Activated T-cell treated with anti-CD3 and anti-CD28 coated beads, Interleukin-2, amount 50 U/mL, for 4 hours (primary cell): ENCODE results near the gene ATG4D. TPM values are rescaled to one million over a fixed set of nuclear protein-coding genes. Genes with fewer than 3 reads are reported as not detected.

Experiments used
- ATAC-seq, 2 donors: fragments of 200-7000 bp; cut with Tn5 transposase; one replicate each; pipeline ENCODE4 v1.10.0; 2021
- DNase-seq: peaks from one replicate; pipeline ENCODE4 v3.0.0-alpha.2; 2020
- H3K27me3 Mint-ChIP-seq: one replicate; pipeline ENCODE4 v1.8.0; 2021; ENCODE audit warnings: low read depth, mixed read lengths
- H3K36me3 Mint-ChIP-seq: one replicate; pipeline ENCODE4 v1.8.0; 2022; ENCODE audit warnings: mixed read lengths; ENCODE audit not compliant: insufficient read depth
- H3K4me1 Mint-ChIP-seq: one replicate; pipeline ENCODE4 v1.8.0; 2021; ENCODE audit warnings: low read depth, mixed read lengths
- H3K4me3 Mint-ChIP-seq: one replicate; pipeline ENCODE4 v1.8.0; 2021; ENCODE audit warnings: mild to moderate bottlenecking, moderate library complexity, mixed read lengths
- H3K9me3 Mint-ChIP-seq: one replicate; pipeline ENCODE4 v1.8.0; 2021; ENCODE audit warnings: mixed read lengths
- total RNA-seq, 3 donors: library from RNA; stranded (reverse); gene quantifications; one replicate each; pipeline ENCODE4 v1.2.1, GENCODE V29; 2021

ATG4D gene
- 10 to 100 TPM; 36.3 to 47.1 (median 39.9) TPM for total RNA-seq

DNA sequence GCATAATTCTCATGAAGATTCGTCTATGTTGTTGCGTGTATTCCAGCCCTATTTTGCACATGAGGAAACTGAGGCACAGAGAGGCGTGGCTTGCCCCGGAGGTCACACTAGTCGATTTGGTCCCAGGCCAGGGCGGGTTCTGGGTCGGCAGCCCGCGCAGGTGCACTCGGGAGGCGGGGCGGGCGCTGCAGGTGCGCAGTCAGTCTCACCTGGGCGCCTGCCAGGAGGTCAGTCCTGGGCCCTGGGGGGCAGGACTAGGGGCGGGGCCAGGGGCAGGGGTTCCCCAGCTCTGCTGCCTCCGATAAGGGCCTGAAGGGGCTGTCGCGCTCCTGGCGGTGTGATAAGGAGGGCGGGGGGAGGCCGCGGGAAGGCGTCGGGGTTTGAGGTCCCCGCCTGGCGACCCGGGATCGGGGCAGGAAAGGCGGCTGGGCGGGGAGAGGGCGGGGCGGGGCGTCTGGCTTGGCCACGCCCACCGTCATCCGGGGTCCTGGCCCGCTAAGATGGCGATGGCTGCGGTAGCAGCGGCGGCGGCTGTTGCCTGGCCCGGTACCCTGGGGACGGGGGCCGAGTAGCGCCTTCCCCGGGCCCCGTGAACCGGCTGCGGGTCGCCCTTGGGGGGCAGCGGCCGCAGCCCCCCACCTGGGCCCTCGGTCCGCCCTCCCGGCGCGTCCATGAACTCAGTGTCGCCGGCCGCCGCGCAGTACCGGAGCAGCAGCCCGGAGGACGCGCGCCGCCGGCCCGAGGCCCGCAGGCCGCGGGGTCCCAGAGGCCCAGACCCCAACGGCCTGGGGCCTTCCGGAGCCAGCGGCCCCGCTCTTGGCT, at the start of gene ATG4D:
ATG4D (plus strand) TSS at position 485 of the 822 bp plus-strand sequence; CDS start at position 672, 187 bp downstream.
- ATAC-seq (peak; percentile 91 to 93), DNase-seq (peak; percentile 73)
- Mint-ChIP-seq H3K36me3 (no peaks in the 10 kb centered on the region), H3K4me1 (peaks cover 14% of the 10 kb centered on the region), H3K27me3 (peaks cover 7% of the 10 kb centered on the region), H3K9me3 (no peaks in the 10 kb centered on the region), H3K4me3 (peak within 1 kb of the TSS; percentile 89)

DNA sequence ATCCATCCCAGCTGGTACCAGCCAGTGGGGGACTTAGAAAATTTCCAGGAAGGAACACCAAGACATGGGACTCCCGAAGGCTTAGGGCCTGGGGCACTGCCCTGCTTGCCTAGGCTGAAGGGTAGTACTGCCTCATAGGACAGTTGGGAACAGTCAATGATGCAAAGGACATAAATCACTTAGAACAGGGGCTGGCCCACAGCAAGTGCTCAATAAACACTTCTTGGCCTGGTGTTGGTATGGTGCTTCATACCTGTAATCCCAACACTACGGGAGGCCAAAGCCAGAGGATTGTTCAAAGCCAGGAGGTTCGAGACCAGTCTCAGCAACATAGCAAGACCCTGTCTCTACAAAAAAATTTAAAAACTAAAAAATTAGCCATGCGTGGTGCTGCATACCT, 46.3 kb upstream of the ATG4D start:
- DNase-seq (no peak), ATAC-seq (no peak)
- Mint-ChIP-seq H3K4me3 (no peak overlapping the region), H3K4me1 (peaks cover 34% of the 10 kb centered on the region), H3K36me3 (peaks cover 15% of the 10 kb centered on the region), H3K27me3 (no peaks in the 10 kb centered on the region), H3K9me3 (no peaks in the 10 kb centered on the region)

DNA sequence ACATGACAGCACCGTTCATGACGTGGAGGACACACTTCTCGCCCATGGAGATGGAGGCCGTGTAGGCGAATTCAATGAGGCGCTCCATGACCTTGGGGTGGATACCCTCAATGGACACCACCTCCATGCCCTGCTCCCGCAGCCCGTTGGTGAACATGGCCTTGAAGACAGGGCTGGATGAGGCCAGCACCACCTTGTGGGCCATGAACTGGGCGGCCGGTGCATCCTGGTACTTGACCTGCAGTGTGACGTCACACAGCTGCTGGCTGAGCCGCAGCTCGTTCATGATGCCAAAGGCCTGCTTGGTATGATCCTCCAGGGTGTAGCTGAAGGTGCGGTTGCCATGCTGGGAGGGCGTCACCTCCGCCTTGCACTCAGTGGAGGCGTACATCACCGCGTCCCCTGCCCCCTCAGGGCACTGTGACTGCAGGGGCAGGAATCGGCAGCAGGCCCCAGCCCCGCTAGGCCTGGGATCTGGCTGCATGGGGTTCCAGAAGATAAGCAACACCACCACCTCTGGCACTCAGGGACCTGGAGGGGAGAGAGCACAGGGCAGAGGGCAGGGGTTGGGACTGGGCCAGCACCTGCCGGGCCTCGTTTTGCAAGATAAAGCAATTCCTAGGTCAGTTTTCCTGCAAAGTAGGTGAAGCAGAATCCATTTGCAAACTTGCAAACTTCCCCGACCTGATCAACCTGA, 44.0 kb upstream of the ATG4D start:
- Mint-ChIP-seq H3K27me3 (no peaks in the 10 kb centered on the region), H3K4me3 (peak overlapping the region; percentile 62)
- ATAC-seq = no peak

DNA sequence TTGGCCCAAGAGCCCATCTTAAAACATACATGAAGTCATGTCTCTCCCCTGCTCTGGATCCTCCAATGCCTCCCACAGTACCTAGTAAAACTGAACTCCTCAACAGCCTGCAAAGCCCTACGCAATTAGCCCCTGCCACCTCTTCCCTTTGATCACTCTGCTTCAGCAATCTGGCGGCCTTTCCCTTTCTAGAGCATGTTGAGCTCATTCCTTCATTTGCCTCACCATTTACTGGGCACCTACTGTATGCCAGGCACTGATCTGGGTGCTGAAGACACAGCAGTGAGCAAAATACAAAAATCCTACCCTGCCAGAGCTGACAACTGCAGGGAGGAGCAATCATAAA, 43.5 kb upstream of the ATG4D start:
- Mint-ChIP-seq H3K36me3 (peaks cover 15% of the 10 kb centered on the region), H3K27me3 (no peaks in the 10 kb centered on the region), H3K4me3 (peak overlapping the region; percentile 62), H3K4me1 (peaks cover 38% of the 10 kb centered on the region), H3K9me3 (no peaks in the 10 kb centered on the region)
- ATAC-seq = no peak
- DNase-seq = no peak

More for the DNA sequence above, 44.0 kb upstream of the ATG4D start:
- Mint-ChIP-seq H3K36me3 (peaks cover 15% of the 10 kb centered on the region), H3K4me1 (peaks cover 37% of the 10 kb centered on the region), H3K9me3 (no peaks in the 10 kb centered on the region)
- no peak for DNase-seq

DNA sequence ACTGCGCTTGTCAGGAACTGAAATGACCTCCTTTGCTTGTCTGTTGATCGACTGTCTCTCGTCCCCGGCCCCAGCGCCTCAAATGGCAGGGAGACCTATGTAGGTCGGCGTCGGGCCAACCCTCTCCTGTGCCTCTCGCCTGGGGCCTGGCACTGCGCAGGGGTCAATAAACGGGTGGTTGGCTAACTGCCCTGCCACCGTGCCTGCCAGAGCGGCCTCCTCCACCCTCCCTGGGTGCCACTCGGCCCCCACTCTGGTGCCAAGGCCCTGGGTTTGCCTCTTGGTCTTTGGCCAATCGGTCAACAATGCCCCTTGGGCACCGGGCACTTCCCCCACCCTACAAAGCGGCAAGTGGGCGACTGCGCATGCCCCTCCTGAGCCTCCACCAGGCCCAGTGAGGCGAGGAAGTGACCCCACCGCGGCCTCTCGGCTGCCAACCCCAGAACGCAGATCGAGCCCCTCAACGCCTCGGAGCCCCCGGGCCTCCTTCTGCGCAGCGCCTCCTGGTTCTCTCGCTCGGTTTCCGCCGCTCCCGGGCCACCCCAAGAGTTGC, 41.7 kb upstream of the ATG4D start:
- Mint-ChIP-seq H3K36me3 (peaks cover 15% of the 10 kb centered on the region), H3K9me3 (no peaks in the 10 kb centered on the region), H3K4me3 (peak overlapping the region; percentile 90)

DNA sequence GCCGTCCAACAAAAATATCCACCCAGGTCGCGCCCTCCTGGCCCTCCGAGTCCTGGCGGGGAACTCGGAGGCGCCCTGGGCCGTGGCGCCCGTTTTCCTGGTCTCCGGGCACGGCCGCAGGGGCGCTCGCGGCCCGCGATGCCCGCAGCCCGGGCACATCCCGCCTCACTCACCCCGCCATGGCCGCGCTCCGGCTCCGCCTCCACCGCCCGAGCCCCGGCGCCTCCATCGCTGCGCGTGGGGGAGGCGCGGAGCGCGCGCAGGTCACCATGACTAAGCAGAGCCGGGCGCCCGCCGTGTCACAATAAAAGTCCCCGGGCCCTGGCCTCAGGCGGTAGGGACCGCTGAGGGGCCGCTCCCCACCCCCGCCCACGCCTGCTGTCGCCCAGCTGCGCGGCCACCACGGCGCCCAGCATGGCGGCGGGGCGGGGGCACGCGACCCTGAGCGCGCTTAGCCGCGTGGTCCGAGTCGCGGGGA, 41.1 kb upstream of the ATG4D start:
- peaks cover 39% of the 10 kb centered on the region for H3K4me1 Mint-ChIP-seq
- H3K27me3 Mint-ChIP-seq = no peaks in the 10 kb centered on the region
- DNase-seq (peak; percentile 87), ATAC-seq (peak; percentile 95 to 96)
- peak overlapping the region; percentile 90 for H3K4me3 Mint-ChIP-seq
- H3K36me3 Mint-ChIP-seq = peaks cover 15% of the 10 kb centered on the region
- no peaks in the 10 kb centered on the region for H3K9me3 Mint-ChIP-seq

More for the DNA sequence above, 41.7 kb upstream of the ATG4D start:
- DNase-seq (peak; percentile 33), ATAC-seq (peak; percentile 31 to 42)
- Mint-ChIP-seq H3K4me1 (peaks cover 43% of the 10 kb centered on the region), H3K27me3 (no peaks in the 10 kb centered on the region)

DNA sequence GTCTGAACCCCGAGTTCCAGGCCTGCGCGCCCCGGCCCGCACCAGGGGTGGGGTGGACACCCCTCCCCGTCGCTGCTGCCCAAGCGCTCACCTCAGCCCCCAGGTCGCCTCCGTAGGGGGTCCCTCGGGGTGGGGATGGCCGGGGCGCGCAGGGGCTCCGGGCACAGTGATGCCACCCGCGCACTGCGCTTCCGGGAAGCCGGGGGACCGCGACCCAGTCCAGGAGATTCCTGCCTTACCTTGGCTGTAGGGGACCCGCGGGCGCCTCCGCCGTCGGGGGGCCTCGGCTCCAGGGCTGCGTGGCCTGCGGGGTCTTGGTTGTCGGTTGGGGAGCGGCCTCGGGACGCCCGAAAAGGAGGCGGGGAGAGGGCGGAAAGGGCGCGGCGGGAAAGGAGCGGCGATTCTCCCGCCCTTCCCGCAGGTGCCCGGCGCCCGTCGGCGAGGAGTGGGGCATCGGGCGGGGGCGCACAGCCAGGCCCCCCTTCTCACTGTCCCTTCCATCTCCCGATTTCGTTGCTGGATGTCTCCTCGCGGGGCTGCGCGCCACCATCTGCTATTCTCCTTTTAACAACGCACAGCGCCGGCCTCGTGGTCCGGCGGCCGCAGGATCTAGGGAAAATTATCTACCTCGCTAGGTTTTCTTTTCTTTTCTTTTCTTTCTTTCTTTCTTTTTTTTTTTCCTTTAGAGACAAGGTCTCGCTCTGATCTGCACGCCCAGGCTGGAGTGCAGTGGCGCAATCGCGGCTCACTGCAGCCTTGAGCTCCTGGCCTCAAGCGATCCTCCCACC, 40.5 kb upstream of the ATG4D start, which contains the start of gene KEAP1:
KEAP1 (minus strand) TSS at position 355 of the 788 bp plus-strand sequence. CDS start 3,323 bp downstream, outside the sequence.
- DNase-seq (no peak), ATAC-seq (peak; percentile 39 to 44)
- Mint-ChIP-seq H3K4me1 (peaks cover 39% of the 10 kb centered on the region), H3K36me3 (peaks cover 15% of the 10 kb centered on the region), H3K9me3 (no peaks in the 10 kb centered on the region), H3K27me3 (no peaks in the 10 kb centered on the region), H3K4me3 (peak within 1 kb of the TSS; percentile 90)

DNA sequence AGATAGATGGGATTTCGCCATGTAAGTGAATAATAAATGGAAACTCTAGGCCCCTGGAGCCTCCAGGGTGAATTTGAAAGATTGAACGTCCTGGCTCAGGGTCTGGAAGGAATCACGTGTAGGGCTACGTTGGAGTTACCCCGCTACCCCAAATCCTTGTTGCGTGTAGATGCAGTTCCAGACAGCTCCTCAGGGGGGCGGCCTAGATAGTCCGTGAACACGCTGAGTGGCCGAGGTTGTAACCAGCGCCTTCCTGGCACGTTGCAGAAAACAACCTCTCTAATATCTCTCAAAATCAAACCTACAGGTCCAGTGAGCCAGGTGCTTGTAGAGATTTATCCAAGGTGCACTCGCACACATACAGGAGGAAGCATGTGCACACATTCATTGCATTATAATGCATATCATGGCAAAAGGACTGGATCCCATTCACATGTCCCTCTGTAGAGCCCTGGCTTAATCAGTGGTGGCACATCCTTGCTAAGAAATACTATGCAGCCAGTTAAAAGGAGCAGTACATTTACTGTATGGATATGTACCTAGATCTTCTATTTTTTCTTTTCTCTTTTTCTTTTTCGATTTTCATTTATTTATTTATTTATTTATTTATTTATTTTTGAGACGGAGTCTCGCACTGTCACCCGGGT, 38.0 kb upstream of the ATG4D start:
- ATAC-seq (peak in 1 of 2 donors; percentile 19), DNase-seq (peak; percentile 82)
- Mint-ChIP-seq H3K36me3 (peaks cover 2% of the 10 kb centered on the region), H3K9me3 (no peaks in the 10 kb centered on the region), H3K4me3 (no peak overlapping the region), H3K4me1 (peaks cover 27% of the 10 kb centered on the region), H3K27me3 (no peaks in the 10 kb centered on the region)

DNA sequence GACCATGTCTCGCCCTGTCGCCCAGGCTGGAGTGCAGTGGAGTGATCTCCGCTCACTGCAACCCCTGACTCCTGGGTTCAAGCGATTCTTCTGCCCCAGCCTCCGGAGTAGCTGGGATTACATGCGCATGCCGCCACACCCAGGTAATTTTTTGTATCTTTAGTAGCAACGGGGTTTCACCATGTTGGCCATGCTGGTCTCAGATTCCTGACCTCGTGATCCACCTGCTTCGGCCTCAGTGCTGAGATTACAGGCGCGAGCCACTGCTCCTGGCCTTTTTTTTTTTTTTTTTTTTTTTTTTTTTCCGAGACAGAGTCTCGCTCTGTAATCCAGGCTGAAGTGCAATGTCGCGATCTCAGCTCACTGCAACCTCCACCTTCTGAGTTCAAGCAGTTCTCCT, 35.7 kb upstream of the ATG4D start:
- DNase-seq (no peak), ATAC-seq (no peak)
- H3K36me3 Mint-ChIP-seq = no peaks in the 10 kb centered on the region
- H3K4me1 Mint-ChIP-seq = peaks cover 21% of the 10 kb centered on the region
- no peaks in the 10 kb centered on the region for H3K9me3 Mint-ChIP-seq
- H3K4me3 Mint-ChIP-seq = no peak overlapping the region
- H3K27me3 Mint-ChIP-seq = peaks cover 4% of the 10 kb centered on the region

DNA sequence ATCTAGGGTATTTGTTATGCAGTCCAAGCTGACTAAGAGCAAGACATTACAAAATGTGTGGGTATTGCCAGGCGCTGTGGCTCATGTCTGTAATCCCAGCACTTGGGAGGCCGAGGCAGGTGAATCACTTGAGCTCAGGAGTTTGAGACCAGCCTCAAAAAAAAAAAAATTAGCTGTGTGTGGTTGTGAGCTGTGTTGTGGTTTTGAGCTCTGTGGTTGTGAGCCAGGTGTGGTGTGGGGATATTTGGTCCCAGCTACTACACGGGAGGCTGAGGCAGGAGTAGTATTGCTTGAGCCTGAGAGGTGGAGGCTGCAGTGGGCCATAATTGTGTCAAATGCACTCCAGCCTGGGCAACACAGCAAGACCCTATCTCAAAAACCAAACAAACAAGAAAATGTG, 35.0 kb upstream of the ATG4D start:
- no peaks in the 10 kb centered on the region for H3K9me3 Mint-ChIP-seq
- H3K4me3 Mint-ChIP-seq = no peak overlapping the region
- H3K36me3 Mint-ChIP-seq = no peaks in the 10 kb centered on the region
- peaks cover 23% of the 10 kb centered on the region for H3K4me1 Mint-ChIP-seq
- ATAC-seq (peak; percentile 65 to 79), DNase-seq (no peak)
- H3K27me3 Mint-ChIP-seq = peaks cover 10% of the 10 kb centered on the region

DNA sequence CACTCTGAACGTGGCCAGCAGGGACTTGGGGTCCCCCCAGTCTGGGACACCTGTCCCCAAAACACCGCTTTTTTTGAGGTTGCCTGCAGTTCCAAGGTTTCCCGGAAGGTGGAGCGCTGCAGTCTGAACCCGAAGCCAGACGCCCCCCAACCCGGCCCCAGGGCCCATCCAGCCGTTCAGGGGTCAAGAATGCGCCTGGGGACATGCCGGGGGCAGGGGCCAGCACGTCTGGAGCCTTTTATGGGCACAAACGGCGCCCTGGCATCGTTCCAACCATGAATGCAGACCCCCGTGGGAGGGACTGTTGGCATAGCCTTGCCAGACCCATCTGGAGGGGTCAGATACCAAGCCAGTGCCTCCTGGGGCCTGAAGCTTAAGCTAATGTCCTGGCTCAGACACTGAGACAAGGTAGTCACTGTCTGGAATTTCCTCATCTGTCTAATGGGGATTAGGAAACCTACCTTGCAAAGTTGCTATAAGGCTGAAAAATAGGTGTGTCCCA, 33.4 kb upstream of the ATG4D start:
- Mint-ChIP-seq H3K4me1 (peaks cover 24% of the 10 kb centered on the region), H3K27me3 (peaks cover 23% of the 10 kb centered on the region), H3K4me3 (no peak overlapping the region)

DNA sequence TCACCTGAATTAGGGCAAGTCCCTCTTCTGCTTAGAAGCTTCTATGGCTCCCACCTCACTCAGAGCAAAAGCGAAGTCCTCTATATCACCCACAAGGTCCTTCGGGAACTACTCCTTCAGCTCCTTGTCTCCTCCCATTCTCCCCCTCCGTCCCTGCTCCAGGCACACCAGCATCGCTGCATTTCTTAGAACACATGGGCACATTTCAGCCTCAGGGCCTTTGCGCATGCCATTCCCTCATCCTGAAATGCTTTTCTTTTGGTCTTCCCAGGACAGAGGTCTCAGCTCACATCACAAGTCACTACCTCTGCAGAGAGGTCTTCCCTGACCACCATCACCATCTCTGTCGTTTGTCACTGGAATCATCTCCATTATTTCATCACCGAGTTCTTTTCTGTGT, 30.5 kb upstream of the ATG4D start:
- Mint-ChIP-seq H3K27me3 (peaks cover 43% of the 10 kb centered on the region), H3K36me3 (no peaks in the 10 kb centered on the region), H3K4me1 (peaks cover 32% of the 10 kb centered on the region), H3K9me3 (no peaks in the 10 kb centered on the region), H3K4me3 (peak overlapping the region; percentile 42)
- DNase-seq (no peak), ATAC-seq (no peak)

More for the DNA sequence above, 33.4 kb upstream of the ATG4D start:
- no peak for ATAC-seq
- Mint-ChIP-seq H3K36me3 (no peaks in the 10 kb centered on the region), H3K9me3 (no peaks in the 10 kb centered on the region)
- peak; percentile 59 for DNase-seq
